Fibroblast of mammary gland (primary cell): ENCODE data around the gene CEP162.
"Not testable (repeated sequence)": the region's sequence is repeated elsewhere in the genome, so short reads cannot be mapped to it uniquely, and the experiment has no call there.

Experiments used
- DNase-seq: peaks from one replicate; pipeline ENCODE4 v3.0.0-alpha.2; 2010; ENCODE audit warnings: low read depth
- H3K4me3 ChIP-seq: 2 replicates; pipeline ENCODE4 v1.5.1; 2011; ENCODE audit warnings: low read depth, mild to moderate bottlenecking, low read length, moderate library complexity; ENCODE audit not compliant: control insufficient read depth
- CTCF ChIP-seq: conservative IDR thresholded peaks from 2 replicates; pipeline ENCODE4 v1.5.1; 2011; ENCODE audit warnings: low read depth, low read length, inconsistent platforms; ENCODE audit not compliant: control insufficient read depth, insufficient read depth

Gene CEP162

GRCh38 chr6:84182001-84182400 is 45.4 kb downstream of the CEP162 start:
- TF ChIP-seq CTCF = no peak
- no peak overlapping the region for H3K4me3 ChIP-seq
- DNase-seq = no peak

GRCh38 chr6:84177241-84177640 is 50.2 kb downstream of the CEP162 start:
- H3K4me3 ChIP-seq = no peak overlapping the region
- DNase-seq = no peak
- no peak for TF ChIP-seq CTCF

- TF ChIP-seq CTCF = no peak
- no peak for DNase-seq
- no peak overlapping the region for H3K4me3 ChIP-seq
These were observed 54.9 kb downstream of the CEP162 start for GRCh38 chr6:84172574-84172973.

GRCh38 chr6:84172080-84172479 is 55.4 kb downstream of the CEP162 start:
- TF ChIP-seq CTCF = no peak
- no peak overlapping the region for H3K4me3 ChIP-seq
- DNase-seq = no peak

- no peak for TF ChIP-seq CTCF
- no peak for DNase-seq
- H3K4me3 ChIP-seq = no peak overlapping the region
These were observed 60.0 kb downstream of the CEP162 start for GRCh38 chr6:84167457-84167856.

- no peak for TF ChIP-seq CTCF
- H3K4me3 ChIP-seq = no peak overlapping the region
- no peak for DNase-seq
These were observed 61.0 kb downstream of the CEP162 start for GRCh38 chr6:84166395-84166794.

- H3K4me3 ChIP-seq = not testable (repeated sequence)
These were observed 63.1 kb downstream of the CEP162 start for GRCh38 chr6:84164328-84164727.

GRCh38 chr6:84161190-84161589 is 66.3 kb downstream of the CEP162 start:
- no peak overlapping the region for H3K4me3 ChIP-seq
- no peak for TF ChIP-seq CTCF
- DNase-seq = peak; percentile 3

More at GRCh38 chr6:84164328-84164727, 63.1 kb downstream of the CEP162 start:
- DNase-seq = not testable (repeated sequence)
